C4-2B (cell line): Measurements from ENCODE around the gene RUSC2.

Source experiments
- ZFX ChIP-seq: fragments of 450-650 bp; IDR thresholded peaks from 2 replicates; pipeline ENCODE4 v1.6.1; 2017
- TF ChIP-seq, protein P1 (sequence below): fragments of 450-650 bp; conservative IDR thresholded peaks from 2 replicates; pipeline ENCODE4 v1.5.1; 2017; ENCODE audit warnings: mild to moderate bottlenecking

DNA sequence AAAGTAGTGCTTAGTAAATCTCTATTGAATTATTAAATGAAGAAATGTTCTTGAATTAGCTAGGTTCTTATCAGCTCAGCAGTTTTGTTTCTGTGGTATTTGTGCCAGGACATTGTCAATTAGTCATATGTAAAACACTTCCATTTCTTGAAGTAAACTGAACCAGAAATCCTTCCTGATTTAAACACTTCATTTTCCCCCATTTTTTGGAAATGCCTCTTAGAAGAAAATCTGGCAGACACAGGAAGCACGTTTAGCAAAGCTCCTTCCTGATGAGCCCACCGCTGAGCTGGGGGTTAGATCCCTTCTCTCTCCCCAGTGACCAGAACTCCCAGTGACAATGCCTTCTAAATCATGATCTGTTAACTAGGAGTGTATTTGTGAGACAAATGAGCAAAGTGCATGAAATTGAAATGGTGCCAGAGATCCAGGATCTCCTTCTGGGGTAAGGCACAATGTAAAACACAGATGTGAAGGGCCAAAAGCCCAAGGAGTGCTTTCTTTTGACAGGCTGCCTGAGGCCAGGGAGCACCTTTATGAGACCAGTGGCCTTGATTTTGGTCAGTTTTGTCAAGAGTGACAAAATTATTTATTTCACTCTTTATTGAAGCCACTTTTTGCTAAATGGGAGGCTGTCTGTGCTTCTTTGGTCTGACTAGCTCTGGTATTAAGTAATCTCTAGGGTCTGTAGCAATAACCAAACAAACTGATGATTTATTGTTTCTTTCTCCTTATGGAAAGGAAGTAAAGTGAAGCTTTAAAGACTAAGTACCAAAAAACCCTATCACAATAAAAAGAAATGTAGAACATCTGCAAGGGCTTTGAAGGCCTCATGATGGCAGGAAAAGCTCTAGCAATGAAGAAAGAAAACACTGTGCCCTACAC lies 25.5 kb upstream of the RUSC2 start:
- TF ChIP-seq, protein P1, sequence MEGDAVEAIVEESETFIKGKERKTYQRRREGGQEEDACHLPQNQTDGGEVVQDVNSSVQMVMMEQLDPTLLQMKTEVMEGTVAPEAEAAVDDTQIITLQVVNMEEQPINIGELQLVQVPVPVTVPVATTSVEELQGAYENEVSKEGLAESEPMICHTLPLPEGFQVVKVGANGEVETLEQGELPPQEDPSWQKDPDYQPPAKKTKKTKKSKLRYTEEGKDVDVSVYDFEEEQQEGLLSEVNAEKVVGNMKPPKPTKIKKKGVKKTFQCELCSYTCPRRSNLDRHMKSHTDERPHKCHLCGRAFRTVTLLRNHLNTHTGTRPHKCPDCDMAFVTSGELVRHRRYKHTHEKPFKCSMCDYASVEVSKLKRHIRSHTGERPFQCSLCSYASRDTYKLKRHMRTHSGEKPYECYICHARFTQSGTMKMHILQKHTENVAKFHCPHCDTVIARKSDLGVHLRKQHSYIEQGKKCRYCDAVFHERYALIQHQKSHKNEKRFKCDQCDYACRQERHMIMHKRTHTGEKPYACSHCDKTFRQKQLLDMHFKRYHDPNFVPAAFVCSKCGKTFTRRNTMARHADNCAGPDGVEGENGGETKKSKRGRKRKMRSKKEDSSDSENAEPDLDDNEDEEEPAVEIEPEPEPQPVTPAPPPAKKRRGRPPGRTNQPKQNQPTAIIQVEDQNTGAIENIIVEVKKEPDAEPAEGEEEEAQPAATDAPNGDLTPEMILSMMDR = no peak
- no peak for TF ChIP-seq ZFX
